Measurements from ENCODE around the gene ZNF586.

The ZNF586 gene

DNA sequence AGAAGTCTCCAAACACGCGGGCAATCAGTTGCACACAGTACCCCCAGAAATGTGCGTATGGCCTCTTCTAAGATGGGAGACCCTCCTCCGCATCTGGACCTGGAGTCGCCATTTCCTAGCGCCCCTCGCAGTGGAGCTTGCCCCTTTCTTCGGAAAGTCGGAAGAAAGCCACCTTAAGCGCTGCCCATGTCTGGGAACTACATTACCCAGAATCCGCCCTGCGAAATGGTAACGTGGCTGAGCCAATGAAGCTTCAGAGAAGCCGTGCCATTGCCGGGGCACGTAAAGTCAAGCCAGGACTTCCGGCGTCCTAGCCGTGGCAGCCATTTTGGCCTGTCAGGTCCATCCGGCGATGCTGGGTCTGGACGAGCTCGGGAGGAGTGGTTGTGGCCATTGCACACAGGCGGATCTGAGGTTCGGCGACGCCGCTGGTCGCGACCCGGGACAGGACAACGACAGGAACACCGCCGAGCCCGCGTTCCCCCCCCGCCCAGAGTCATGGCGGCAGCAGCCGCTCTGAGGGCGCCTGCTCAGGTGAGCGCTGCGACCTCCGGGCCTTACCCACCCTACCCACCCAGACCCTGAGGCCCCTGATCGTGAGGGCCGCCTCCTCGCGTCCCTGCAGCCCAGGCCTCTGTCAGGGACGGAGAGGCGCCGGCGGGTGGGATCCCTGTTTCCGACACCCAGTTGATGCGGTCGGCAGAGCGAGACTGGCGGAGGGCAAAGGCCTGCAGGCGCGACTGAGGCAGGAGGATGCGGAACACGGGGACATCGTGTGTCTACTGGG lies at the start of gene ZNF586:
Gene ZNF586, plus strand, starts transcription at position 332 of the 787 bp plus-strand sequence. Its CDS starts 167 bp downstream, at position 499.
- peaks cover 20 to 36% of the 10 kb centered on the region in 2 experiments; a peak in 2 of 3 replicates for H3K36me3 ChIP-seq (ENCODE audit: control insufficient read depth in 2 of 2, insufficient read depth in 1 of 2, low read length in 2 of 2)
- TF ChIP-seq, protein P1, sequence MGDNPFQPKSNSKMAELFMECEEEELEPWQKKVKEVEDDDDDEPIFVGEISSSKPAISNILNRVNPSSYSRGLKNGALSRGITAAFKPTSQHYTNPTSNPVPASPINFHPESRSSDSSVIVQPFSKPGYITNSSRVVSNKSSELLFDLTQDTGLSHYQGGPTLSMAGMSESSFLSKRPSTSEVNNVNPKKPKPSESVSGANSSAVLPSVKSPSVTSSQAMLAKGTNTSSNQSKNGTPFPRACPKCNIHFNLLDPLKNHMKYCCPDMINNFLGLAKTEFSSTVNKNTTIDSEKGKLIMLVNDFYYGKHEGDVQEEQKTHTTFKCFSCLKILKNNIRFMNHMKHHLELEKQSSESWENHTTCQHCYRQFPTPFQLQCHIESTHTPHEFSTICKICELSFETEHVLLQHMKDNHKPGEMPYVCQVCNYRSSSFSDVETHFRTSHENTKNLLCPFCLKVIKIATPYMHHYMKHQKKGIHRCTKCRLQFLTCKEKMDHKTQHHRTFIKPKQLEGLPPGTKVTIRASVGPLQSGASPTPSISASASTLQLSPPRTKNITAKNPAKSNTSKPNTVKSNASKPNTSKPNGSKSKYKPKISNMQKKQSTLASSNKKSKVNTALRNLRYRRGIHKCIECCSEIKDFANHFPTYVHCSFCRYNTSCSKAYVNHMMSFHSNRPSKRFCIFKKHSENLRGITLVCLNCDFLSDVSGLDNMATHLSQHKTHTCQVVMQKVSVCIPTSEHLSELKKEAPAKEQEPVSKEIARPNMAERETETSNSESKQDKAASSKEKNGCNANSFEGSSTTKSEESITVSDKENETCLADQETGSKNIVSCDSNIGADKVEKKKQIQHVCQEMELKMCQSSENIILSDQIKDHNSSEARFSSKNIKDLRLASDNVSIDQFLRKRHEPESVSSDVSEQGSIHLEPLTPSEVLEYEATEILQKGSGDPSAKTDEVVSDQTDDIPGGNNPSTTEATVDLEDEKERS (tag by site-specific recombination; IDR thresholded peaks at IDR 0.05), result peak; percentile 83
- TF ChIP-seq YY2 (tag by site-specific recombination; IDR thresholded peaks at IDR 0.05) (peak; percentile 96), KLF10 (tag by site-specific recombination; IDR thresholded peaks at IDR 0.05) (no peak), ZNF239 (tag by site-specific recombination; IDR thresholded peaks at IDR 0.05) (0 out of 2 replicates have a peak, but pooled peaks have one; percentile 37), TRIM28 (IDR thresholded peaks at IDR 0.05; ENCODE audit: borderline replicate concordance, low read length) (no peak), ZFP41 (tag by site-specific recombination; IDR thresholded peaks at IDR 0.05; ENCODE audit: borderline replicate concordance) (0 out of 2 replicates have a peak, but pooled peaks have one; percentile 16), ZNF202 (tag by site-specific recombination; IDR thresholded peaks at IDR 0.05; ENCODE audit: borderline replicate concordance) (no peak), KLF16 (tag by site-specific recombination; IDR thresholded peaks at IDR 0.05) (no peak), ZNF747 (tag by site-specific recombination; IDR thresholded peaks at IDR 0.05) (no peak), GFI1B (tag by site-specific recombination; IDR thresholded peaks at IDR 0.05) (no peak), ZNF248 (tag by site-specific recombination; IDR thresholded peaks at IDR 0.05) (no peak), ZSCAN30 (tag by site-specific recombination; IDR thresholded peaks at IDR 0.05) (no peak), ZNF266 (tag by site-specific recombination; IDR thresholded peaks at IDR 0.05; ENCODE audit: low read depth) (no peak), ZNF335 (tag by site-specific recombination; conservative IDR thresholded peaks at IDR 0.05) (peak; percentile 96), ZNF600 (tag by site-specific recombination; IDR thresholded peaks at IDR 0.05) (0 out of 2 replicates have a peak, but pooled peaks have one; percentile 34), ZFP37 (tag by site-specific recombination; IDR thresholded peaks at IDR 0.05) (0 out of 2 replicates have a peak, but pooled peaks have one; percentile 74), ZNF560 (tag by site-specific recombination; IDR thresholded peaks at IDR 0.05; ENCODE audit: borderline replicate concordance) (0 out of 2 replicates have a peak, but pooled peaks have one; percentile 3), ZNF157 (tag by site-specific recombination; IDR thresholded peaks at IDR 0.05) (no peak), ZNF404 (tag by site-specific recombination; IDR thresholded peaks at IDR 0.05) (no peak), ZNF549 (tag by site-specific recombination; IDR thresholded peaks at IDR 0.05) (no peak), ZBTB1 (tag by site-specific recombination; IDR thresholded peaks at IDR 0.05) (no peak), ZNF610 (tag by site-specific recombination; IDR thresholded peaks at IDR 0.05; ENCODE audit: borderline replicate concordance) (no peak), SP2 (tag by site-specific recombination; IDR thresholded peaks at IDR 0.05) (peak; percentile 85)
- TF ChIP-seq, protein P2, sequence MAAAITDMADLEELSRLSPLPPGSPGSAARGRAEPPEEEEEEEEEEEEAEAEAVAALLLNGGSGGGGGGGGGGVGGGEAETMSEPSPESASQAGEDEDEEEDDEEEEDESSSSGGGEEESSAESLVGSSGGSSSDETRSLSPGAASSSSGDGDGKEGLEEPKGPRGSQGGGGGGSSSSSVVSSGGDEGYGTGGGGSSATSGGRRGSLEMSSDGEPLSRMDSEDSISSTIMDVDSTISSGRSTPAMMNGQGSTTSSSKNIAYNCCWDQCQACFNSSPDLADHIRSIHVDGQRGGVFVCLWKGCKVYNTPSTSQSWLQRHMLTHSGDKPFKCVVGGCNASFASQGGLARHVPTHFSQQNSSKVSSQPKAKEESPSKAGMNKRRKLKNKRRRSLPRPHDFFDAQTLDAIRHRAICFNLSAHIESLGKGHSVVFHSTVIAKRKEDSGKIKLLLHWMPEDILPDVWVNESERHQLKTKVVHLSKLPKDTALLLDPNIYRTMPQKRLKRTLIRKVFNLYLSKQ (tag by site-specific recombination; IDR thresholded peaks at IDR 0.05; ENCODE audit: borderline replicate concordance), result no peak
- TF ChIP-seq, protein P3, sequence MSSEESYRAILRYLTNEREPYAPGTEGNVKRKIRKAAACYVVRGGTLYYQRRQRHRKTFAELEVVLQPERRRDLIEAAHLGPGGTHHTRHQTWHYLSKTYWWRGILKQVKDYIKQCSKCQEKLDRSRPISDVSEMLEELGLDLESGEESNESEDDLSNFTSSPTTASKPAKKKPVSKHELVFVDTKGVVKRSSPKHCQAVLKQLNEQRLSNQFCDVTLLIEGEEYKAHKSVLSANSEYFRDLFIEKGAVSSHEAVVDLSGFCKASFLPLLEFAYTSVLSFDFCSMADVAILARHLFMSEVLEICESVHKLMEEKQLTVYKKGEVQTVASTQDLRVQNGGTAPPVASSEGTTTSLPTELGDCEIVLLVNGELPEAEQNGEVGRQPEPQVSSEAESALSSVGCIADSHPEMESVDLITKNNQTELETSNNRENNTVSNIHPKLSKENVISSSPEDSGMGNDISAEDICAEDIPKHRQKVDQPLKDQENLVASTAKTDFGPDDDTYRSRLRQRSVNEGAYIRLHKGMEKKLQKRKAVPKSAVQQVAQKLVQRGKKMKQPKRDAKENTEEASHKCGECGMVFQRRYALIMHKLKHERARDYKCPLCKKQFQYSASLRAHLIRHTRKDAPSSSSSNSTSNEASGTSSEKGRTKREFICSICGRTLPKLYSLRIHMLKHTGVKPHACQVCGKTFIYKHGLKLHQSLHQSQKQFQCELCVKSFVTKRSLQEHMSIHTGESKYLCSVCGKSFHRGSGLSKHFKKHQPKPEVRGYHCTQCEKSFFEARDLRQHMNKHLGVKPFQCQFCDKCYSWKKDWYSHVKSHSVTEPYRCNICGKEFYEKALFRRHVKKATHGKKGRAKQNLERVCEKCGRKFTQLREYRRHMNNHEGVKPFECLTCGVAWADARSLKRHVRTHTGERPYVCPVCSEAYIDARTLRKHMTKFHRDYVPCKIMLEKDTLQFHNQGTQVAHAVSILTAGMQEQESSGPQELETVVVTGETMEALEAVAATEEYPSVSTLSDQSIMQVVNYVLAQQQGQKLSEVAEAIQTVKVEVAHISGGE (tag by site-specific recombination; conservative IDR thresholded peaks at IDR 0.05; ENCODE audit: low read depth), result peak; percentile 88
- TF ChIP-seq, protein P4, sequence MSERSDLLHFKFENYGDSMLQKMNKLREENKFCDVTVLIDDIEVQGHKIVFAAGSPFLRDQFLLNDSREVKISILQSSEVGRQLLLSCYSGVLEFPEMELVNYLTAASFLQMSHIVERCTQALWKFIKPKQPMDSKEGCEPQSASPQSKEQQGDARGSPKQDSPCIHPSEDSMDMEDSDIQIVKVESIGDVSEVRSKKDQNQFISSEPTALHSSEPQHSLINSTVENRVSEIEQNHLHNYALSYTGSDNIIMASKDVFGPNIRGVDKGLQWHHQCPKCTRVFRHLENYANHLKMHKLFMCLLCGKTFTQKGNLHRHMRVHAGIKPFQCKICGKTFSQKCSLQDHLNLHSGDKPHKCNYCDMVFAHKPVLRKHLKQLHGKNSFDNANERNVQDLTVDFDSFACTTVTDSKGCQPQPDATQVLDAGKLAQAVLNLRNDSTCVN (tag by site-specific recombination; optimal IDR thresholded peaks at IDR 0.05), result peak; percentile 40
- TF ChIP-seq, protein P5, sequence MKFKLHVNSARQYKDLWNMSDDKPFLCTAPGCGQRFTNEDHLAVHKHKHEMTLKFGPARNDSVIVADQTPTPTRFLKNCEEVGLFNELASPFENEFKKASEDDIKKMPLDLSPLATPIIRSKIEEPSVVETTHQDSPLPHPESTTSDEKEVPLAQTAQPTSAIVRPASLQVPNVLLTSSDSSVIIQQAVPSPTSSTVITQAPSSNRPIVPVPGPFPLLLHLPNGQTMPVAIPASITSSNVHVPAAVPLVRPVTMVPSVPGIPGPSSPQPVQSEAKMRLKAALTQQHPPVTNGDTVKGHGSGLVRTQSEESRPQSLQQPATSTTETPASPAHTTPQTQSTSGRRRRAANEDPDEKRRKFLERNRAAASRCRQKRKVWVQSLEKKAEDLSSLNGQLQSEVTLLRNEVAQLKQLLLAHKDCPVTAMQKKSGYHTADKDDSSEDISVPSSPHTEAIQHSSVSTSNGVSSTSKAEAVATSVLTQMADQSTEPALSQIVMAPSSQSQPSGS (tag by site-specific recombination; IDR thresholded peaks at IDR 0.05; ENCODE audit: low read depth), result no peak

More for the DNA sequence above, at the start of gene ZNF586:
- Histone ChIP-seq H3K4me3 (ENCODE audit: low read depth, low read length) (peak within 1 kb of the TSS; percentile 63), H3K27ac (ENCODE audit: extremely low read depth, low read depth, low read length) (peak within 1 kb of the TSS; percentile 60; the same call in 1 of the 2 replicates), H3K4me1 (ENCODE audit: control insufficient read depth, insufficient read depth, low read length) (no peaks in the 10 kb centered on the region), H3K9me3 (ENCODE audit: control insufficient read depth, insufficient read depth, low read depth, low read length) (peaks cover 5% of the 10 kb centered on the region; the same call in 1 of the 2 replicates)
- CTCF ChIA-PET, result interaction anchor here (0.6 kb wide), 1 partner anchor 304 kb away, joined by 4 read pairs; no protein-coding TSS in a partner anchor
- POLR2A ChIA-PET, result interaction anchor here (0.6 to 1.7 kb wide), 9 partner anchors 11 to 99 kb away, joined by 3 to 12 read pairs (median 5); partner anchors contain the start of genes ZNF551, ZNF552 and ZNF776

Data from HEK293 (cell line).